Omental fat pad (tissue), 4 donors: ENCODE results near the gene APEX2. TPM values are rescaled to one million over a fixed set of nuclear protein-coding genes. Genes with fewer than 3 reads are reported as not detected.
"Not testable (repeated sequence)": the region's sequence is repeated elsewhere in the genome, so short reads cannot be mapped to it uniquely, and the experiment has no call there.

Source experiments
- ATAC-seq: fragments of 150-250 bp; one replicate; pipeline ENCODE4 v1.9.1; 2016; ENCODE audit warnings: mild to moderate bottlenecking, moderate library complexity; ENCODE audit not compliant: low FRiP score
- DNase-seq: peaks from one replicate; pipeline ENCODE4 v3.0.0-alpha.2; 2019; ENCODE audit warnings: low spot score
- CTCF ChIP-seq, 3 donors: fragments of 450-650 bp; IDR thresholded peaks; one replicate each; pipeline ENCODE4 v1.5.1; 2016 to 2017; ENCODE audit warnings: antibody characterized with exemption in 3 of 3, mild to moderate bottlenecking in 3 of 3, moderate library complexity in 2 of 3
- total RNA-seq, 4 donors: library from RNA; depleted of rRNA; stranded (reverse); fragments of >200 nt; gene quantifications; one replicate each; pipeline ENCODE4 v1.1.0, GENCODE V29; 2016

APEX2 gene
- total RNA-seq, 4 donors from 2014 or later, result 6.9 to 10.3 (median 9.0) TPM

GRCh38 chrX:54979432-54979831 is 20.7 kb upstream of the APEX2 start:
- no peak for ATAC-seq
- no peak for TF ChIP-seq CTCF (IDR thresholded peaks at IDR 0.05)
- DNase-seq, result no peak

- TF ChIP-seq CTCF (IDR thresholded peaks at IDR 0.05), result no peak
- DNase-seq (no peak), ATAC-seq (no peak)
These were observed 19.8 kb upstream of the APEX2 start for GRCh38 chrX:54980334-54980733.

DNA sequence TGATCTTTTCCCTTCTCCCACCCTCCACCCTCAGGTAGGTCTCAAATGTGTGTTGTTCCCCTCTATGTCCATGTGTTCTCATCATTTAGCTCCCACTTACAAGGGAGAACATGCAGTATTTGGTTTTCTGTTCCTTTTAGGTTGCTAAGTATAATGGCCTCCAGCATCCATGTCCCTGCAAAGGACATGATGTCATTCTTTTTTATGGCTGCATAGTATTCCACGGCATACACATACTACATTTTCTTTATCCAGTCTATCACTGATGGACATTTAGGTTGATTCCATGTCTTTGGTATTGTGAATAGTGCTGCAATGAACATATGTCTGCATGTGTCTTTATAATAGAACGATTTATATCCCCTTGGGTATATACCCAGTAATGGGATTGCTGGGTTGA is 16.9 kb upstream of the APEX2 start:
- not testable (repeated sequence) for ATAC-seq, DNase-seq

GRCh38 chrX:54991706-54992105 is 8.5 kb upstream of the APEX2 start:
- DNase-seq, result no peak
- no peak for ATAC-seq
- no peak for TF ChIP-seq CTCF (IDR thresholded peaks at IDR 0.05)

GRCh38 chrX:54992911-54993622 is 7.1 kb upstream of the APEX2 start:
- no peak for TF ChIP-seq CTCF (IDR thresholded peaks at IDR 0.05)
- no peak for DNase-seq
- no peak for ATAC-seq

GRCh38 chrX:54994099-54994498 is 6.1 kb upstream of the APEX2 start, which contains the start of gene PFKFB1:
TSS of gene PFKFB1 (minus strand) at chrX:54994188. CDS start at chrX:54994007, 181 bp downstream.
- no peak for ATAC-seq

GRCh38 chrX:54994668-54995351 is 5.4 kb upstream of the APEX2 start:
- ATAC-seq (no peak), DNase-seq (no peak)
- TF ChIP-seq CTCF (IDR thresholded peaks at IDR 0.05), result no peak

More at GRCh38 chrX:54994099-54994498, 6.1 kb upstream of the APEX2 start, which contains the start of gene PFKFB1:
- no peak for TF ChIP-seq CTCF (IDR thresholded peaks at IDR 0.05)
- no peak for DNase-seq
